ENCODE results near the gene KRT13. TPM values are rescaled to one million over a fixed set of nuclear protein-coding genes. Genes with fewer than 3 reads are reported as not detected.
A peak's percentile ranks its signal among the peaks of the same experiment; 100 is the strongest.

Gene KRT13
- total and polyA plus RNA-seq, 2 donors (not counting 3 experiments of a cell fraction or from before 2014, with no cell fraction given) = not detected

GRCh38 chr17:41548844-41549595 is 43.6 kb upstream of the KRT13 start:
- H3K27me3 ChIP-seq (ENCODE audit: control insufficient read depth in 2 of 2, insufficient read depth in 2 of 2, low read length in 2 of 2) = no peaks in the 10 kb centered on the region
- H3K4me2 ChIP-seq (ENCODE audit: insufficient read depth, low read length) = peak overlapping the region; percentile 66
- dilution Hi-C loops (cut with MboI; ENCODE audit: extremely low pct_ligation_motif_present, low sequenced_read_pairs) (no loop called here), intact Hi-C loops (cut with micrococcal nuclease) (loop anchor here (1.0 to 5.0 kb wide), 11 partner anchors 19 to 747 kb away; no protein-coding TSS in a partner anchor)
- POLR2A ChIA-PET = interaction anchor here (2.2 kb wide), 1 partner anchor 28 kb away, joined by 6 read pairs; no protein-coding TSS in a partner anchor
- H3K79me2 ChIP-seq (ENCODE audit: control insufficient read depth, insufficient read depth, low read length) = no peaks in the 10 kb centered on the region
- H3K36me3 ChIP-seq (ENCODE audit: control insufficient read depth in 2 of 2, extremely low read depth in 1 of 2, insufficient read depth in 2 of 2, low read length in 2 of 2) = no peaks in the 10 kb centered on the region
- BruUV-seq (replicated peaks) = no TSS peak
- H3K4me1 ChIP-seq (ENCODE audit: control insufficient read depth, extremely low read depth, insufficient read depth, low read length) = peaks cover 19% of the 10 kb centered on the region
- peak overlapping the region; percentile 93 for H2AFZ ChIP-seq (ENCODE audit: low read depth, low read length)
- peak overlapping the region in 2 of 3 experiments; percentile 20 to 23 for H3K4me3 ChIP-seq (replicated peaks in 1 of 3; ENCODE audit: insufficient read depth in 1 of 3, low read depth in 1 of 3, low read length in 3 of 3)
- H4K20me1 ChIP-seq (replicated peaks; ENCODE audit: control insufficient read depth, extremely low read depth, insufficient read depth, low read length) = no peaks in the 10 kb centered on the region
- DNase-seq (ENCODE audit: low read depth, low spot score) = peak; percentile 74
- peak; percentile 94 for FAIRE-seq
- no peaks in the 10 kb centered on the region for H3K9me1 ChIP-seq (replicated peaks; ENCODE audit: control insufficient read depth, extremely low read depth, insufficient read depth, low read length)
- H3K9ac ChIP-seq (replicated peaks; ENCODE audit: extremely low read depth, insufficient read depth, low read length) = peak overlapping the region; percentile 29
- CTCF ChIA-PET = interaction anchor here (0.6 to 9.2 kb wide), 84 partner anchors 9 to 933 kb away, joined by 3 to 369 read pairs (median 5); partner anchors contain the start of genes EIF1, KRT13, KRT15 and KRT19
- H3K9me3 ChIP-seq (replicated peaks; ENCODE audit: control insufficient read depth, insufficient read depth, low read length) = no peaks in the 10 kb centered on the region
- peak overlapping the region; percentile 74 for H3K27ac ChIP-seq (ENCODE audit: insufficient read depth, low read depth, low read length)
- TF ChIP-seq JUN (IDR thresholded peaks at IDR 0.05; ENCODE audit: borderline replicate concordance, insufficient read depth, insufficient read length, low read depth) (no peak), GATA2 (IDR thresholded peaks at IDR 0.05; ENCODE audit: insufficient read depth, insufficient read length, low read depth, low read length) (no peak), FOS (IDR thresholded peaks at IDR 0.05; ENCODE audit: borderline replicate concordance, insufficient read depth, low read length) (no peak), EZH2 (IDR thresholded peaks at IDR 0.05; ENCODE audit: borderline replicate concordance, low read depth, low read length, severe bottlenecking) (no peak), MYC (IDR thresholded peaks at IDR 0.05; ENCODE audit: low read depth, low read length) (no peak), POLR2A (IDR thresholded peaks at IDR 0.05; ENCODE audit: low read depth, low read length) (peak; percentile 39), POLR2AphosphoS5 (IDR thresholded peaks at IDR 0.05; ENCODE audit: insufficient read depth, low read depth, low read length) (peak; percentile 44), MAX (IDR thresholded peaks at IDR 0.05; ENCODE audit: insufficient read depth, insufficient read length) (no peak)
- TF ChIP-seq, protein P1, sequence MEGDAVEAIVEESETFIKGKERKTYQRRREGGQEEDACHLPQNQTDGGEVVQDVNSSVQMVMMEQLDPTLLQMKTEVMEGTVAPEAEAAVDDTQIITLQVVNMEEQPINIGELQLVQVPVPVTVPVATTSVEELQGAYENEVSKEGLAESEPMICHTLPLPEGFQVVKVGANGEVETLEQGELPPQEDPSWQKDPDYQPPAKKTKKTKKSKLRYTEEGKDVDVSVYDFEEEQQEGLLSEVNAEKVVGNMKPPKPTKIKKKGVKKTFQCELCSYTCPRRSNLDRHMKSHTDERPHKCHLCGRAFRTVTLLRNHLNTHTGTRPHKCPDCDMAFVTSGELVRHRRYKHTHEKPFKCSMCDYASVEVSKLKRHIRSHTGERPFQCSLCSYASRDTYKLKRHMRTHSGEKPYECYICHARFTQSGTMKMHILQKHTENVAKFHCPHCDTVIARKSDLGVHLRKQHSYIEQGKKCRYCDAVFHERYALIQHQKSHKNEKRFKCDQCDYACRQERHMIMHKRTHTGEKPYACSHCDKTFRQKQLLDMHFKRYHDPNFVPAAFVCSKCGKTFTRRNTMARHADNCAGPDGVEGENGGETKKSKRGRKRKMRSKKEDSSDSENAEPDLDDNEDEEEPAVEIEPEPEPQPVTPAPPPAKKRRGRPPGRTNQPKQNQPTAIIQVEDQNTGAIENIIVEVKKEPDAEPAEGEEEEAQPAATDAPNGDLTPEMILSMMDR (IDR thresholded peaks at IDR 0.05; ENCODE audit: extremely low read depth in 1 of 2, insufficient read depth in 1 of 2, low read depth in 1 of 2, low read length in 2 of 2) = peak; percentile 68 to 95
